Keratinocyte (primary cell): ENCODE data around the gene MGLL. TPM values are rescaled to one million over a fixed set of nuclear protein-coding genes. Genes with fewer than 3 reads are reported as not detected.
A peak's percentile ranks its signal among the peaks of the same experiment; 100 is the strongest.

Source experiments
- DNase-seq: peaks from one replicate; pipeline ENCODE4 v3.0.0-alpha.2; 2011; ENCODE audit warnings: low read depth, missing footprints, low spot score
- FAIRE-seq: peaks from 2 replicates; lab custom pipeline; 2011; peaks lifted over from hg19 to GRCh38; lab: Jason Lieb, UNC
- H2AFZ ChIP-seq: 2 replicates; pipeline ENCODE4 v1.6.0; 2012; ENCODE audit warnings: low read length, control low read depth, inconsistent platforms; ENCODE audit not compliant: control insufficient read depth
- H3K27ac ChIP-seq: 2 replicates; pipeline ENCODE4 v1.5.1; 2011; ENCODE audit warnings: low read length; ENCODE audit not compliant: control insufficient read depth, insufficient read depth
- H3K27me3 ChIP-seq: 3 replicates; pipeline ENCODE4 v1.6.0; 2011; ENCODE audit warnings: low read length; ENCODE audit not compliant: control insufficient read depth, insufficient read depth; ENCODE audit errors: extremely low read depth
- H3K36me3 ChIP-seq, 2 experiments: 2 replicates in 1 of 2; 3 replicates in 1 of 2; pipeline ENCODE4 v1.5.1; 2011; ENCODE audit warnings: low read length in 2 of 2, mild to moderate bottlenecking in 1 of 2; ENCODE audit not compliant: control insufficient read depth in 2 of 2, insufficient read depth in 2 of 2; ENCODE audit errors: extremely low read depth in 1 of 2
- H3K4me1 ChIP-seq: 3 replicates; pipeline ENCODE4 v1.5.1; 2011; ENCODE audit warnings: low read length; ENCODE audit not compliant: control insufficient read depth, insufficient read depth; ENCODE audit errors: extremely low read depth
- H3K4me2 ChIP-seq: 3 replicates; pipeline ENCODE4 v1.6.0; 2011; ENCODE audit warnings: low read depth, low read length; ENCODE audit not compliant: control insufficient read depth, insufficient read depth; ENCODE audit errors: extremely low read depth
- H3K4me3 ChIP-seq, 3 experiments: fragments of 200-600 bp in 1 of 3; sonication (generic) in 1 of 3; 2 replicates in 2 of 3; 3 replicates in 1 of 3; pipeline ENCODE4 v1.5.1; 2011 to 2016; ENCODE audit warnings: low read length in 3 of 3, mild to moderate bottlenecking in 3 of 3, control low read depth in 2 of 3, inconsistent platforms in 1 of 3, low read depth in 1 of 3, mixed read lengths in 1 of 3, mixed run types in 1 of 3, moderate library complexity in 1 of 3; ENCODE audit not compliant: control insufficient read depth in 2 of 3, insufficient read depth in 2 of 3; ENCODE audit errors: extremely low read depth in 1 of 3
- H3K79me2 ChIP-seq: 2 replicates; pipeline ENCODE4 v1.6.0; 2012; ENCODE audit warnings: low read length; ENCODE audit not compliant: control insufficient read depth, insufficient read depth
- H3K9ac ChIP-seq: 3 replicates; pipeline ENCODE4 v1.6.0; 2011; ENCODE audit warnings: low read length; ENCODE audit not compliant: control insufficient read depth, insufficient read depth; ENCODE audit errors: extremely low read depth
- H3K9me1 ChIP-seq: 3 replicates; pipeline ENCODE4 v1.6.0; 2011; ENCODE audit warnings: low read length; ENCODE audit not compliant: control insufficient read depth, insufficient read depth; ENCODE audit errors: extremely low read depth
- H3K9me3 ChIP-seq: 2 replicates; pipeline ENCODE4 v1.5.1; 2012; ENCODE audit warnings: low read depth, low read length; ENCODE audit not compliant: control insufficient read depth
- H4K20me1 ChIP-seq: 3 replicates; pipeline ENCODE4 v1.6.0; 2011; ENCODE audit warnings: low read length; ENCODE audit not compliant: control insufficient read depth, insufficient read depth; ENCODE audit errors: extremely low read depth
- CTCF ChIP-seq, 3 experiments: IDR thresholded peaks in 1 of 3; conservative IDR thresholded peaks in 1 of 3; optimal IDR thresholded peaks in 1 of 3; 2 replicates in 2 of 3; 3 replicates in 1 of 3; pipeline versions ENCODE3 to v1.5.1; 2011; ENCODE audit warnings: low read length in 3 of 3, mild to moderate bottlenecking in 3 of 3, moderate library complexity in 2 of 3, control low read depth in 1 of 3, inconsistent platforms in 1 of 3; ENCODE audit not compliant: insufficient read depth in 2 of 3; ENCODE audit errors: extremely low read depth in 1 of 3
- EZH2 ChIP-seq: IDR thresholded peaks from one replicate; pipeline ENCODE4 v1.6.1; 2012; ENCODE audit warnings: inconsistent platforms, mild to moderate bottlenecking, low read length, moderate library complexity
- dilution Hi-C: fragments of 300-500 bp; cut with MboI; formaldehyde crosslinking; loops from one replicate; pipeline ENCODE4 v1.7.0; 2020; ENCODE audit warnings: low sequenced_read_pairs; ENCODE audit not compliant: extremely low pct_ligation_motif_present
- polyA plus RNA-seq, 5 experiments: library from polyadenylated mRNA; depleted of rRNA in 3 of 5; stranded (reverse) in 3 of 5; stranded (forward) in 1 of 5; unstranded in 1 of 5; fragments of >200 nt; gene quantifications; 1 replicate in 1 of 5; 2 replicates in 3 of 5; 3 replicates in 1 of 5; pipeline versions ENCODE4 v1.2.1 to v1.2.3, GENCODE V29; 2011 to 2012; ENCODE audit warnings: missing spikeins in 2 of 5, low read depth in 1 of 5, low replicate concordance in 1 of 5

MGLL gene
- polyA plus RNA-seq, 1 donor (not counting 4 experiments of a cell fraction or from before 2014, with no cell fraction given): 17.8 TPM

- Histone ChIP-seq H2AFZ (no peak overlapping the region), H3K4me1 (peaks cover 5% of the 10 kb centered on the region), H3K9me3 (peaks cover 2% of the 10 kb centered on the region), H3K36me3 (no peaks in the 10 kb centered on the region), H3K9me1 (no peaks in the 10 kb centered on the region), H3K27me3 (no peaks in the 10 kb centered on the region), H3K4me2 (no peak overlapping the region), H3K9ac (no peak overlapping the region), H3K4me3 (no peak overlapping the region), H4K20me1 (no peaks in the 10 kb centered on the region), H3K79me2 (no peaks in the 10 kb centered on the region), H3K27ac (no peak overlapping the region)
- DNase-seq (no peak), FAIRE-seq (no peak)
- no peak for TF ChIP-seq CTCF (optimal IDR thresholded peaks at IDR 0.05 in 1 of 3, IDR thresholded peaks at IDR 0.05 in 1 of 3, conservative IDR thresholded peaks at IDR 0.05 in 1 of 3; ENCODE audit: extremely low read depth in 1 of 3, insufficient read depth in 2 of 3, low read length in 3 of 3)
- TF ChIP-seq EZH2: no peak
- dilution Hi-C loops: no loop called here
Observed at GRCh38 chr3:127834771-127835170, 12.5 kb upstream of the MGLL start.

GRCh38 chr3:127833281-127834032 is 11.1 kb upstream of the MGLL start:
- TF ChIP-seq EZH2 (no peak), CTCF (optimal IDR thresholded peaks at IDR 0.05 in 1 of 3, IDR thresholded peaks at IDR 0.05 in 1 of 3, conservative IDR thresholded peaks at IDR 0.05 in 1 of 3; ENCODE audit: extremely low read depth in 1 of 3, insufficient read depth in 2 of 3, low read length in 3 of 3) (no peak)
- dilution Hi-C loops: no loop called here
- peak; percentile 48 for DNase-seq
- H3K9ac ChIP-seq: no peak overlapping the region
- H4K20me1 ChIP-seq: no peaks in the 10 kb centered on the region
- no peak overlapping the region for H3K27ac ChIP-seq
- H3K4me3 ChIP-seq: no peak overlapping the region
- no peaks in the 10 kb centered on the region for H3K9me1 ChIP-seq
- H3K4me2 ChIP-seq: no peak overlapping the region
- no peaks in the 10 kb centered on the region for H3K36me3 ChIP-seq
- no peaks in the 10 kb centered on the region for H3K27me3 ChIP-seq
- peak; percentile 55 for FAIRE-seq
- H3K4me1 ChIP-seq: peaks cover 5% of the 10 kb centered on the region
- no peaks in the 10 kb centered on the region for H3K79me2 ChIP-seq
- H2AFZ ChIP-seq: no peak overlapping the region
- H3K9me3 ChIP-seq: peaks cover under 1% of the 10 kb centered on the region
